ENCODE results near the gene SLC16A1. TPM values are rescaled to one million over a fixed set of nuclear protein-coding genes. Genes with fewer than 3 reads are reported as not detected.

SLC16A1 gene
- total and polyA plus RNA-seq, 2 of the 8 experiments (the other 6 are each of a cell fraction or from before 2014, with no cell fraction given), result 435 to 545 TPM

DNA sequence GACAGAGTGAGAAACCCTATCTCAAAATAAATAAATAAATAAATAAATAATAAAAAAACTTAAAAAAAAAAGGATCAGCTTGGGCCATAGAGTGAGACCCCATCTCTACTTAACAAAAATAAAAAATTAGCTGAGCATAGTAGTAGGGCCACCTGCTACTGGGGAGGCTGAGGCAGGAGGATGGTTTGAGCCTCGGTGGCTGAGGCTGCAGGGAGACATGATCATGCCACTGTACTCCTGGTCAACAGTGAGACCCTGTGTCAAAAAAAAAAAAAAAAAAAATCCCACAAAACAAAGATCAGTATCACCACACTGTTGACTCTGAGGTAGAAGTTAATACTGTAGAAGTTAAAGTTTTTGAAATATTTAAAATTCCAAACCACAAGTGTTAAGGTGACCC is 29.1 kb downstream of the SLC16A1 start:
- Histone ChIP-seq H4K8ac (ENCODE audit: extremely low read depth, insufficient read depth, low read length) (no peak overlapping the region), H2AFZ (ENCODE audit: low read length) (no peak overlapping the region), H3K4me3 (ENCODE audit: extremely low read depth in 1 of 4, insufficient read depth in 2 of 4, low read depth in 3 of 4, low read length in 4 of 4) (no peak overlapping the region), H3K27ac (ENCODE audit: low read depth, low read length) (no peak overlapping the region), H3K79me2 (ENCODE audit: control insufficient read depth in 1 of 2, insufficient read depth in 2 of 2, low read length in 2 of 2) (peaks cover 12 to 98% of the 10 kb centered on the region in 2 experiments), H3K14ac (ENCODE audit: insufficient read length) (no peak overlapping the region), H3K4me2 (ENCODE audit: insufficient read depth in 1 of 2, low read depth in 2 of 2, low read length in 2 of 2) (no peak overlapping the region), H3K4me1 (replicated peaks in 1 of 4; ENCODE audit: control insufficient read depth in 3 of 4, insufficient read depth in 4 of 4, low read length in 3 of 4) (no peaks in the 10 kb centered on the region; a peak in 1 of 7 replicates), H4K20me1 (replicated peaks in 1 of 2; ENCODE audit: control insufficient read depth in 1 of 2, insufficient read depth in 2 of 2, low read length in 2 of 2) (peaks cover 13 to 27% of the 10 kb centered on the region in 2 experiments), H4K91ac (replicated peaks; ENCODE audit: insufficient read length, low read length) (no peak overlapping the region), H3K56ac (replicated peaks; ENCODE audit: insufficient read length, low read depth, low read length) (no peak overlapping the region), H2BK120ac (replicated peaks; ENCODE audit: low read depth, low read length) (no peak overlapping the region), H3K27me3 (replicated peaks in 1 of 4; ENCODE audit: control insufficient read depth in 3 of 4, extremely low read depth in 1 of 4, insufficient read depth in 3 of 4, low read length in 3 of 4) (no peaks in the 10 kb centered on the region), H2BK15ac (ENCODE audit: low read length) (no peak overlapping the region), H3K9ac (replicated peaks in 1 of 4; ENCODE audit: extremely low read depth in 1 of 4, low read depth in 3 of 4, low read length in 3 of 4) (no peak overlapping the region), H3K9me3 (ENCODE audit: insufficient read depth in 2 of 2, low read depth in 1 of 2, low read length in 1 of 2) (no peaks in the 10 kb centered on the region), H2BK12ac (ENCODE audit: low read depth, low read length) (no peak overlapping the region), H3K36me3 (ENCODE audit: control insufficient read depth in 2 of 4, insufficient read depth in 4 of 4, low read length in 3 of 4) (peaks cover 25 to 90% (median 54%) of the 10 kb centered on the region in 4 experiments), H2BK20ac (ENCODE audit: low read length) (no peak overlapping the region), H3K23me2 (ENCODE audit: low read depth, low read length) (no peaks in the 10 kb centered on the region), H3K79me1 (ENCODE audit: low read depth, low read length) (peaks cover 3% of the 10 kb centered on the region), H2AK5ac (ENCODE audit: low read depth, low read length) (no peak overlapping the region), H3K4ac (replicated peaks; ENCODE audit: insufficient read length, low read depth, low read length) (no peak overlapping the region), H2BK5ac (ENCODE audit: low read depth, low read length) (no peak overlapping the region), H4K5ac (ENCODE audit: insufficient read length, low read depth, low read length) (no peak overlapping the region), H3K18ac (ENCODE audit: extremely low read depth, low read length) (no peak overlapping the region), H3K23ac (ENCODE audit: insufficient read length) (no peak overlapping the region)
- 92% methylated on average over 1 of the region's 1 CpG; no CpG with 5 or more reads in 1 of the 2 experiments for WGBS, 2 experiments (ENCODE audit: extremely low coverage in 1 of 2, insufficient coverage in 1 of 2, insufficient read length in 1 of 2, insufficient replicate concordance in 2 of 2, low coverage in 1 of 2, low lambda C conversion rate in 2 of 2, missing lambda C conversion rate in 1 of 2)
- CTCF ChIA-PET (ENCODE audit: partially characterized antibody), result interaction anchor here (0.7 to 1.2 kb wide), 3 partner anchors 122 to 213 kb away, joined by 3 to 4 read pairs (median 3); a partner anchor contains a TSS
- FAIRE-seq (no peak), DNase-seq (ENCODE audit: low read depth in 1 of 2, low spot score in 2 of 2) (no peak)
- TF ChIP-seq, protein P1, sequence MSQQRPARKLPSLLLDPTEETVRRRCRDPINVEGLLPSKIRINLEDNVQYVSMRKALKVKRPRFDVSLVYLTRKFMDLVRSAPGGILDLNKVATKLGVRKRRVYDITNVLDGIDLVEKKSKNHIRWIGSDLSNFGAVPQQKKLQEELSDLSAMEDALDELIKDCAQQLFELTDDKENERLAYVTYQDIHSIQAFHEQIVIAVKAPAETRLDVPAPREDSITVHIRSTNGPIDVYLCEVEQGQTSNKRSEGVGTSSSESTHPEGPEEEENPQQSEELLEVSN (IDR thresholded peaks at IDR 0.05), result no peak
- no peak for TF ChIP-seq CTBP2 (IDR thresholded peaks at IDR 0.05; ENCODE audit: borderline replicate concordance, insufficient read depth, insufficient read length, low read length)
- no peak for TF ChIP-seq MAFK (IDR thresholded peaks at IDR 0.05; ENCODE audit: low read depth, low read length)
- no peak for TF ChIP-seq TAF7 (optimal IDR thresholded peaks at IDR 0.05; ENCODE audit: borderline replicate concordance, low read depth, low read length)
- TF ChIP-seq CBX5 (IDR thresholded peaks at IDR 0.05; ENCODE audit: low read depth, low read length), result no peak
- POLR2A ChIA-PET (ENCODE audit: partially characterized antibody), result interaction anchor here (0.6 to 1.2 kb wide), 2 partner anchors 14 to 146 kb away, joined by 3 read pairs; partner anchors contain the start of gene LRIG2

Measured in H1 (cell line).